Measurements from ENCODE around the gene GPR107.

DNA sequence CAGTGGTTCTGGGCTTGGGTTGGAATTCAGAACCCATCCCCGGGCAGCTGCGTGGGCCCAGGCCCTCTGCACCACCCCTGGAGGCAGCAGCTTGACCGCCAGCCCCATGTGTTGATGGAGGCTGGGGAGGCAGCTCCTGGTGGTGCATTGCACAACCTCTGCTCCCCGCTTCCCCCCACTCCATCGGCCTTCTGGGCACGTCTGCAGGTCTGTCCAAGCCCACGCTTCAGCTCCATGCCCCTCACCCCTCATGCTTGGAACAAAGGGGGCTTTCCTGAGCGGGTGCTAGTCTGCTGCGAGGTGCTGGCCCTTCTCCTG is 119.9 kb downstream of the GPR107 start:
- TF ChIP-seq POLR2A (IDR thresholded peaks at IDR 0.05) (peak in 1 of 2 donors; percentile 5), POLR2AphosphoS5 (IDR thresholded peaks at IDR 0.05) (no peak)
- TF ChIP-seq, protein P1, sequence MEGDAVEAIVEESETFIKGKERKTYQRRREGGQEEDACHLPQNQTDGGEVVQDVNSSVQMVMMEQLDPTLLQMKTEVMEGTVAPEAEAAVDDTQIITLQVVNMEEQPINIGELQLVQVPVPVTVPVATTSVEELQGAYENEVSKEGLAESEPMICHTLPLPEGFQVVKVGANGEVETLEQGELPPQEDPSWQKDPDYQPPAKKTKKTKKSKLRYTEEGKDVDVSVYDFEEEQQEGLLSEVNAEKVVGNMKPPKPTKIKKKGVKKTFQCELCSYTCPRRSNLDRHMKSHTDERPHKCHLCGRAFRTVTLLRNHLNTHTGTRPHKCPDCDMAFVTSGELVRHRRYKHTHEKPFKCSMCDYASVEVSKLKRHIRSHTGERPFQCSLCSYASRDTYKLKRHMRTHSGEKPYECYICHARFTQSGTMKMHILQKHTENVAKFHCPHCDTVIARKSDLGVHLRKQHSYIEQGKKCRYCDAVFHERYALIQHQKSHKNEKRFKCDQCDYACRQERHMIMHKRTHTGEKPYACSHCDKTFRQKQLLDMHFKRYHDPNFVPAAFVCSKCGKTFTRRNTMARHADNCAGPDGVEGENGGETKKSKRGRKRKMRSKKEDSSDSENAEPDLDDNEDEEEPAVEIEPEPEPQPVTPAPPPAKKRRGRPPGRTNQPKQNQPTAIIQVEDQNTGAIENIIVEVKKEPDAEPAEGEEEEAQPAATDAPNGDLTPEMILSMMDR (IDR thresholded peaks at IDR 0.05), result peak in 2 of 4 experiments; percentile 12 to 14
